HG03025 (cell line): ENCODE results near the gene GET3.

Experiments
- ATAC-seq: cut with Tn5 transposase; IDR thresholded peaks from one replicate; pipeline ENCODE4 v1.9.1; 2021; ENCODE audit warnings: mild to moderate bottlenecking, moderate library complexity; ENCODE audit not compliant: unreplicated experiment, low FRiP score

Gene GET3

GRCh38 chr19:12777217-12778016 lies 40.1 kb downstream of the GET3 start:
- no peak for ATAC-seq

- ATAC-seq: no peak
These were observed 41.0 kb downstream of the GET3 start for GRCh38 chr19:12778017-12778904.

DNA sequence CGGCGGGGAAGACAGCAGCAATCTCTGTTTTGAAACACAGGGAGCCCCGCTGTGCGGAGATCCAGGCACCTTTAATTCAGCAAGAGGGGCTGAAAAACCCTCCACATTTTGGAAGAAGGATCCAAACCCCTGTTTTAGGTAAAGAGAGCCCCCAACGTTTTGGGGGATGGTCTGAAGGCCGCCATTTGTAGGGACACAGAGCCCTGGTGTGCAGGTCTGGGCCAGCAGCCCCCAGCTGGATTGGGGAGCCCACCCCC lies 41.5 kb downstream of the GET3 start:
- ATAC-seq: no peak

DNA sequence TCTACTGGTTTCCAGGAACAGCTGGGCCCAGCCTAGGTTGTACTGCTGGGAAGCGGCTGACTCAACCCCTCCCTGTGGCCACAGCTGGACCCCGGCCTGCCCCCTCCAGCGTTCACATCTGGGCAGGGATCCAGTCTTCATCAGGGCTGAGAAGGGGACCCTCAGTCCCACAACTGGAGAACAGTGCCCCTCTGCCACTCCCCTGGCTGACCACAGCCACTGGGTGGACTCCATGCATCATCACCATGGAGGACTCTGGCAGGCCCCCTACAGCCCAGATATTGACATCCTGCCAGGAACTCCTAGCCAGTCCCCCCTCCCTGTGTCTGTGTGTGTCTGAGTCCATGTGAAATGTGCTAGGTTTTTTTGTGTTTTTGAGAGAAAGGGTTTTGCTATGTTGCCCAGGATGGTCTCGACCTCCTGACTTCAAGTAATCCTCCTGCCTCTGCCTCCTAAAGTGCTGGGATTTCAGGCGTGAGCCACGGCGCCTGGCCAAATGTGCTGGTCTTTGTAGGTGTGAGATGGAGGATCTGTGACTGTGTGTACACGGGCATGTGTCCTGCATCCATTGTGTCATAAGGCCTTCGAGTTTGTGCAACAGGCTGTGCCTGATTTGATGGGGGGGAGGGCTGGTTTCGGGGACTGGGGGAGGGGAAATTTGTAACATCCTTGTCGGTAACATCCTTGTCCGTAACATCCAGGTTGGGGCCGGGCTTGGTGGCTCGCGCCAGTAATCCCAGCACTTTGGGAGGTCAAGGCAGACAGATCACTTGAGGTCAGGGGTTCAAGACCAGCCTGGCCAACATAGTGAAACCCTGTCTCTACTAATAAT lies 42.1 kb downstream of the GET3 start:
- no peak for ATAC-seq

- no peak for ATAC-seq
These were observed 44.8 kb downstream of the GET3 start for GRCh38 chr19:12782174-12782423.

- peak; percentile 36 for ATAC-seq
These were observed 45.4 kb downstream of the GET3 start for GRCh38 chr19:12782424-12783290.

- no peak for ATAC-seq
These were observed 46.1 kb downstream of the GET3 start for GRCh38 chr19:12783291-12783848.

- no peak for ATAC-seq
These were observed 46.6 kb downstream of the GET3 start for GRCh38 chr19:12783849-12784393.

- no peak for ATAC-seq
These were observed 47.1 kb downstream of the GET3 start for GRCh38 chr19:12784394-12784870.

DNA sequence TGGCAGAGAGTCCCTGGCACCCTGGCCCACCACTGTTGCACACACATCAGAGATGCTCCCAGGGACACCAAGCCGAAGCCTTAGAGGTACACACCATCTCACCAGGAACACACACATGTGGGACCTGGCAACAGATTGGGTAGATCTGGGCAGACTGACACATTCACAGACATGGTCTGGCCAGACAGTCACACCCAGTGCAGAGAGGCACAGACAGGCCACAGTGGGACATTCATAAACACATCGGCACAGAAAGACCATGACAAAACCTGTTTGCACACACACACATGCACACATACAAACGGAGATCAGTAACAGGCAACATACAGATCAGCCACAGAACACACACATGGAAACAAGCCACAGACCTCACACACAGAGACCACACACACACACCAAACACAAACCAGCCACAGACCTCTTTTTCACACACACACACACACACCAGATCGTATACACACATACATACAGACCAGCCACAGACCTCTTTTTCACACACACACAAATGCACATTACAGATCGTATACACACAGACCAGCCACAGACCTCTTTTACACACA lies 47.7 kb downstream of the GET3 start:
- ATAC-seq: no peak

GRCh38 chr19:12785431-12786031 lies 48.2 kb downstream of the GET3 start:
- ATAC-seq: no peak

DNA sequence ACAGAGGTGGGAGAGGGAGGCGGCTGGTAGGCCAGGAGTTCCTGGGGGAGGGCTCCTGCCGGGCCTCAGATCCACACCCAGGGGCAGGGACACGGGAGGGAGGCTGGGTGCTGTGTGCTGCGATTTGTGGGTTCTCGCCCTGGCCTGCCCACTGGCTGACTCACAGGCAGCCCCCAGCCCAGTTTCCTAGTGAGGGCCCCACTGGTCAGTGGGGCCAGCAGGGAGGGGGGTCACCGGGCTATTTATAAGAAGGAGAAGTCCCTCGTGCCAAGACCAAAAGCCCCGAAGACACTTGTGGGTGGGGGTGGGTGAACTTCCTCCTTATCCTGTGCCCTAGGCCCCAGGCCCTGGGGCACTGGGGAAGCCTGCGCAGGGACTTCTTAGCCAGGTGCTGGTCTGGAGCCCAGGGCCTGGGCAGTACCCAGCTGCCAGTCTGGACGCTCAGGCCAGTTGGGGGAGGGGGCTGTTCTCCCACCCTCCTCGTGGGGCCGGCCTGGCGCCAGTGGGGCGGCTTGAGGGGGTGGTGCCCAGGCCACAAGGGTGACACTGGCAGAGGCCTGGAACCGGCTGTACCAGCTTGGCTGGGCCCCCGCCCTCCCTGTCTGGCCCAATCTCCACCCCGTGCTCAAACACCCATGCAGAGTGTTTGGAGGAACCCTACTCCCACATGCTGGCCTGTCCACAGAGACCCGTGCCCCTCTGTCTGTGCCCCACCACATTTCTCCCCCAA lies 49.0 kb downstream of the GET3 start:
- ATAC-seq: no peak

DNA sequence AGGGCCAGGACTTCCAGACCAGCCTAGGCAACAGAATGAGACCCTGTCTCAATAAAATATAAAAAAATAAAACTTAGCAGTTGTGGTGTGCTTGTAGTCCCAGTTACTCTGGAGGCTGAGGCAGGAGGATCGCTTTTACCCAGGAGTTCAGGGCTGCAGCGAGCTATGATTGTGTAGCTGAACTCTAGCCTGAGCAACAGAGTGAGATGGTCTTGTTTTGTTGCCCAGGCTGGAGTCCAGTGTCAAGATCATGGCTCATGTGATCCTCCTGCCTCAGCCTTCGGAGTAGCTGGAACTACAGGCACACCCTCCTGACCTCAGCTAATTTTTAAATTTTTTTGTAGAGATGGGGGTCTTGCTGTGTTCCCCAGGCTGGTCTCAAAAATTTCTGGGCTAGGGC lies 49.7 kb downstream of the GET3 start:
- ATAC-seq: no peak

- no peak for ATAC-seq
These were observed 50.2 kb downstream of the GET3 start for GRCh38 chr19:12787458-12787857.

DNA sequence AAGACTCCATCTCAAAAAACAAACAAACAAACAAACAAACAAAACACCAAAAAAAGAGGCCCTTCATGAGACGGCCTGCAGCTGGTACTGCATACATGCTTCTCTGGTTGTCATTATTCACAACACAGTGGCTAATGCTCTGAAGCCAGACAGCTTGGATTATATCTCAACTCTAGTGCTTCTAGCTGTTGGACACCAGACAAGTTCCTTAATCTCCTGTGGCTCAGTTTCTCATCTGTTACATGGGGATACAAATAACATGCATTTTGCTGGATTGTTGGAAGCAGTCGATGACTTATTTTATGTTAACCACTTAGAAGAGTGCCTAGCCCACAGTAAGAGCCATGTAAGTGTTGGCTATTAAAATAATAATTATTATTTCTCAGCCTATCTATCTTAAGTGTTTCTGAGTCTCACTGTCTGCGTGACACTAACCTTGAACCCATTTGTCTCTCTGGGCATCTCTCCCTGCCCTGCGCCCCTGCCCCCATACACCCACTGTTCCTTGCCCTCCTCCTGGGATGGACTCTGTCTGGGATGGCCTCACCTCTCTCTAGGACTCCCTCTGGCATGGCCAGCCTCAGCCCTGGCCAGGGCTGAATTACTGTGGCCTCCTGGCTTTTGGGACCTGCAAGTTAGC lies 50.9 kb downstream of the GET3 start:
- ATAC-seq: no peak

- ATAC-seq: no peak
These were observed 51.4 kb downstream of the GET3 start for GRCh38 chr19:12788682-12789097.

DNA sequence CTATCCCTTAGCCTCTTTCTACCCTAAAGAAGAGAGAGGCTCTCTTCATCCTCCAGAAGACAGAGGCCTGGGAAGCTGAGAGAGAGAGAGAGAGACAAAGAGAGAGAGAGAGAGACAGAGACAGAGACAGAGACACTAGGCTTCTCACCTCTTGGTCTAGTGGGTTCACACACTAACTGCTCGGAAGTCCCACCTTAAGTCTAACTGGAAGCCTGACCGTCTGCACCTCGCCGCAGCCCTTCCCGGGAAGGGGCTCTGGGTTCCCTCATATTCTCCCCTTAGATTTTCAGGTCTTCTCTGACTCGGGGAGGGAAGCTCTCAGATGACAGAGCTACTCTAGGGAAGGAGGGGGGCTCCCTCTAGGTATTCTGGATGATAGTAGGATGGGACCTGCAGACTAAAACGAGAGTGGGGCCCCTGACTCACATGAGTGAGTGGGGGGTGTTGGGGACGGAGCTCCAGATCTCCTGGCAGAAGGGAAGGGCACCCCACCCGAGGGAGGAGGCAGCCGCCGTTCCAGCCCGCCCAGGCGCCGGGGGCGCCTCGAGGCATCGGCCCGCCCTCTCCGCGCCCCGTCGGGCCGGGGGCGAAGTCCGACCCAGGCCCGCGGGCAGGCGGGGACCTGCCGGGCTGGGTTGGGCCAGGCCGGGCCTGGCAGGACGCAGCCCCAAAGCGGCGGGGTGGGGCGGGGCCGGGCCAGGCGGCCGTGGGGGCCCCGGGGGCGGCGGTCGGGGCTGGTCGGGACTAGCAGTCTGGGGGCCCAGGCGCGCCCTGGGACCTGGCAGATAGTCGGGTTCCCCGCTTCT lies 52.0 kb downstream of the GET3 start:
- ATAC-seq: no peak
